Cerebellar nuclear complex (tissue), 1 donor: ENCODE measurements around the gene LRP1B.
"Not testable (repeated sequence)": the region's sequence is repeated elsewhere in the genome, so short reads cannot be mapped to it uniquely, and the experiment has no call there.

Experiments
- DNase-seq, 2 experiments: peaks; one replicate each; lab custom pipeline; 2025; lab: John Stamatoyannopoulos, UW

LRP1B gene

GRCh38 chr2:141027221-141027620, 1103.6 kb downstream of the LRP1B start:
- DNase-seq, result no peak

DNA sequence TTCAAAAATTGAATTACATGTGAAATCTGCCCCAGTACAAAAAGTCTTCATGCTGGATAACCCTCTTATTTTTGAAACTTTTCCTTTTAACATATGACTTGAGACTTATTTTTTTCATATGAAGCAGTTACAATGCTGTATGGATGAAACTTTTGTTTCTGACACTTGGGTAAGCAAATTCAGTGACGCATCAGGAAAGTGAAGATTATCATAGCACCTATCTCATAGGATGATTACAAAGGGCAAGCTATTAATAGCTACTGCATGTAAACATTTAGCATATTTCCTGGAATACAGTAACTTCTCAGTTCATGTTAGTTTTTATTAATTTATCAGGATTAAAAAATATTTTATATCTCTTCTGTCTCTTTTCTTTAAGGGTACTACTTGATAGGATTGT, 1109.2 kb downstream of the LRP1B start:
- no peak for DNase-seq

- DNase-seq, result no peak
Measured at GRCh38 chr2:141021109-141021508, 1109.7 kb downstream of the LRP1B start.

GRCh38 chr2:141020346-141020745, 1110.5 kb downstream of the LRP1B start:
- DNase-seq, result no peak

GRCh38 chr2:141015341-141016047, 1115.3 kb downstream of the LRP1B start:
- DNase-seq, result peak; percentile 67 to 81

DNA sequence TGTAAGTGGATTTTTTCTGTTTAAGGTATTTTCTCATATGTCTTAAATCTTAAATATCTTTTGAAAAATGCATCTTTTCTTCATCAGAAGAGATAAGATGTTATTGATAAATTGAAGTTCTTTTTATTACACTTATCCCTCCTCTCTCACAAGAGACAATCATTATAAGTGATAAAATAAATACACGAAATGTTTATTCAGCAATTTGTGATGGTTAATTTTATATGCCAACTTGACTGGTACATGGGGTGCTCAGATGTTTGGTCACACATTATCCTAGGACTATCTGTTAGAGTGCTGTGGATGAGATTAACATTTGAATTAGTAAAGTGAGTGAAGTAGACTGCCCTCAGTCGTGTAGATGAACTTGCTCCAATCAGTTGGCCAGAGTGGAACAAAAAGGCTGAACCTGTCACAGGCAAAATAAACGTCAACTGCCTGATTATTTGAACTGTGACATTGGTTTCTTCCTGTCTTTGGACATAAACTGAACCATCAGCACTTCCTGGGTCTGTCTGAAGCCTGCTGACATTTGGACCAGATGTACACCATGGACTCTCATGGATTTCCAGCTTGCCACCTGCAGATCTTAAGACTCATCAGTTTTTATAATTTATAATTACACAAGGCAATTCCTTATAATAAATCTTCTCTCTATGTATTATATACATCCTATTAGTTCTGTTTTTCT, 1126.7 kb downstream of the LRP1B start:
- no peak for DNase-seq

DNA sequence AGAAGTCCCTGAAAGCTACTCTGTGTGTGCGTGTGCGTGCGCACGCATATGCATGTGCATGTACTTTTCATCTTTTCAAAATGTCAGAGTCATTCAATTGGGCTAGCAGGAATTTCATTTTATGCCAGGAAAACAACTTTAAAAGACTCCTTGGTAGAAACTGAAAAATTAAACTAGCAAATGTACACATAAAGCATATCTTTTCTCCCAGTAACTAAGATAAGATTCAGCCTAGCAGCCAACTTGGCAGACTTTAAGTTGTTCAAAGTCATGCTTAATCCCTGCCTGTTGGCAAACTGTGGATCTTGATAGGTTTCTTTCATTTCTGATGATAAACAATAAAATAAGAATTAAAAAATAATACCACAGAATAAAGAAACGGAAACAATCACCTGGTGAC, 1129.1 kb downstream of the LRP1B start:
- DNase-seq, result no peak

- DNase-seq, result no peak
Measured at GRCh38 chr2:140998577-140998976, 1132.2 kb downstream of the LRP1B start.

DNA sequence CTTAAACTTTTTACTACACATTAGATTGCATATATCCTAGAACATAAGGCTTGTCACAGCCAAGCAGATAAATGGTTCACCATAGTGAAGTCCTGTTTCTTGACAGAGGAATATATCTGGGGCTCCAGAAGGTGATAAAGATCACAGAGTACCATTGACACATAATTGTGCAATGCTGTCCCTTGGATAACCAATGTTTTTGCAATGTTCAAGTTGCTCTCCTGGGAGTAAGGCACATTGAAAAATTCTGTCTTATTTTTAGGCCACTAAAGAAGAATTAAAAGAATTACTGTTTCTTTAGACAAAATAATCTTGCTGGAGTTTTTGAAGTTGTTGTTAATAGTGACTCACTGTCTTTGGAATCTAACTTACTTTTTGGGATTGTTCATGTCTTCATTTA, 1132.8 kb downstream of the LRP1B start:
- no peak for DNase-seq

- no peak for DNase-seq
Measured at GRCh38 chr2:140994856-140995255, 1136.0 kb downstream of the LRP1B start.

DNA sequence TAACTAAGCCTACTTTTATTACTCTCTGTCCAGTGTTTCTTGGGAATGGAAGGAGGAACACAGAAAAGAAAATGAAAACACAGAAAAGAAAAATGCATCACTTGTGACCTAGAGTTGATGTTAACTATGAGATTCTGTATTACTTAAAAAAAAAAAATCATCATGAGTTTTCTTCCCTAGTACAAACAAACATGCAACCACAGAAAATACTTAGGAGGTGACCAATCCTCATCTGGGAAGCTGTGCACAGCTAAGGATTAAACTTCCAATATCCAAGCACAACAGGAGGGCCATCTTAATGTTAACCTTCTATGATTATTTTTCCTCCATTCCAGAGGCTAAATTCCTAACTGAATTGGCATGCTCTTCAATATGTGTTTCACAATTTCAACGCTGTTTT, 1140.4 kb downstream of the LRP1B start:
- DNase-seq, result no peak

GRCh38 chr2:140988597-140988996, 1142.2 kb downstream of the LRP1B start:
- no peak for DNase-seq

- no peak for DNase-seq
Measured at GRCh38 chr2:140986456-140986855, 1144.4 kb downstream of the LRP1B start.

- DNase-seq, result no peak
Measured at GRCh38 chr2:140975237-140975636, 1155.6 kb downstream of the LRP1B start.

DNA sequence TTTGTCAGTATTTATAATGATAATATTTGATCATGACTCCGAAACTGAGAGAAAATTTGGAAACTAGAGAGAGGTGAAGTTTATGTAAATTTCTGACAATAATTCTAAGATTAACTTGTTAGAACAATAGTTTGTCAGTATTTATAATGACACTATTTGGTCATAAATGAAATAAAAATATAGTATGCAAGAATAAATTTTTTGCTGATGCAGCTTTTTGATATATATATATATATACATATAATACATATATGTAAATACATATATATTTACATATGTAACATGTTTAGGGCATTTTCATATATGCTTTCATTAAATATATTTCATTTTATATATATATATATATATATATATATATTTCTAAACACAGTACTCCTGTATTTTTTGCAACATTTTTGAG, 1158.1 kb downstream of the LRP1B start:
- no peak for DNase-seq

GRCh38 chr2:140964324-140964723, 1166.5 kb downstream of the LRP1B start:
- DNase-seq, result not testable (repeated sequence)

GRCh38 chr2:140949932-140950331, 1180.9 kb downstream of the LRP1B start:
- no peak for DNase-seq

DNA sequence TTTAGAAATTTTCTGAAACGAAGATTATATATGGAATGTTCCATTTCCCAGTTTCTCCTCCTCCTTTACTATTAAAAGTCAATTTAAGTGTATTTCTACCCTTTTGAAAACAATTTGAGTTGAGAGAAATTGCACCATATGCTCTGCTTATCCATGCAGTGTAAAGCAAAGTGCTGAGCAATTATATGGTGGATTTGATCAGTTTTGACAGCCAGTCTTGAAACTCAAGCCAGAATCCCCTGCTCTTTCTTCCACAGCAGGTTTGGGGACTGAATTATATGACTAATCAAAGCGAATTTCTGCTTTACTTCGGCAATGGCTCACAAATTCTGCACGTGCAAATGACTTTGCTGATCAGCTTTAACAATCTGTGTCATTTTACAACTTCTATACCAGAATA, 1183.6 kb downstream of the LRP1B start:
- no peak for DNase-seq

- DNase-seq, result no peak
Measured at GRCh38 chr2:140943867-140944266, 1186.9 kb downstream of the LRP1B start.

- no peak for DNase-seq
Measured at GRCh38 chr2:140942284-140942683, 1188.5 kb downstream of the LRP1B start.

DNA sequence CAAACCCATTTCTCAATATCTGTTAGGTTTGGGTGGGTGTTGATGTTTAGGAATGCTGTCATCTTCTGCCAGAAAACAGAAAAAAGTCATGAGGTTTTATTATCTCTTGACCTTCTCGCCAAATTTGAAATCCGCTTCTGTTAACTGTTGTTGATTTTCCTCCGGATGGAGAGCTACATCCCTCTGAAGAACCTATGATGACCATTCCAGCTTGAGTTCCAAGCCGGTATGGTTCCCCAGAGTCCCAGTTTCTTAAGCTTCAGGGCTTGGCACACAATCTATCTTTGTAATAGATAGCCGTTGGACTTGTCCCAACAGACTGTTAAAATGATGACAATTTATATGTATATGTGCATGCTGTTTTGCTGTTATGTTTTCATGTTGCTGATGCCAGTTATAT, 1201.0 kb downstream of the LRP1B start:
- no peak for DNase-seq

DNA sequence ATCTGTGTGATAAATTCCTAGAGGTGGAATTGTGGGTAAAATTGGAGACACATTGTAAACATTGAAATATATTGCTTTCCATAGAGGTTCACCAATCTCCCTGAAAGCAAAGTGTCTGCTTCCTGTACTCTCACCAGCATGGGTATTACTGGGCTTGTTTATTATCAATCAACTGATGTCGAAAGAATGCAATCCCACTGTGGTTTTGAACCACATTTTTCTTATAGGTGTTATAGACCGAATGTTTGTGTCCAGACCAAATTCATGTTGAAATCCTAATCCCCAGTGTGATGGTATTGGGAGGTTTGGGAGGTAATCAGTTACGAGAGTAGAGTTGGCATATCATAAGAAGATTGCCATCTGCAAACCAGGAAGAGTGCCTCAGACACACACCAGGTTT, 1212.4 kb downstream of the LRP1B start:
- DNase-seq, result no peak

- no peak for DNase-seq
Measured at GRCh38 chr2:140916410-140916809, 1214.4 kb downstream of the LRP1B start.

DNA sequence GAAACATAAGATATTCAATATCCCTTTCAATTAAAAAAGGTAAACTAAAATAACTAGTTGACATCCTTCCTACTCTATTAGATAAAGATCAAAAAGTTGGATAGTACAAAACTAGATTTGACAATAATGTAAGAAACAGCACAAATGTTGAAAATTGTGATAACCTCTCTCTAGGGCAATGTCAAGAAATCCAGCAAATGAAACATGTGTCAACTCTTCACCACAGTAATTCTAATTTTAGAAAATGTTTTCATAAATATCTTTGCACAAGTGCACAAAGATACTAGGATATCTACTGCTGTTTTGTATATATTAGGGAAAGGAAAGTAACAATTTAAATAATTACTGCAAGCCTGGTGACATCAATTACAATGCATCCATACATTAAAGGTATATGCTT, 1220.1 kb downstream of the LRP1B start:
- no peak for DNase-seq
